ENCODE data around the gene PPP2R2C.

The PPP2R2C gene

DNA sequence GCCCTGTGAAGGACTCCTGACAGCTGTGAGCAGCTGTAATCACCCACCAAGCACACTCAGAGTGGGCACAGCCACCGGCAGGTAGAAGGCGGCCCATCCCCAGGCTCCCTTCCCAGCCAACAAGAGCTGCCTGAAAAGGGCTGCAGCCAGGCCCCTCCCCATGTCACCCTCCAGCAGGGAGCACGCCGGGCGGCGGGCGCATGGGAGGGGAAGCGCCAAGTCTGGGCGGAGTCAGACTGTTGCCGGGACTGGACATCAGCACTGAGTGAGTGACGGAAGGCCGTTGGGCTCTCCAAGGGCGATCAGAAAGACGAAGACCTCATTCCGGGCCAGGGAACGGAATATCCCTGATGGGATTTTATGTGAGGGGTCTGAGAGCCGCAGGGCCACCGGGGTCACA is 82.1 kb downstream of the PPP2R2C start:
- no peak for TF ChIP-seq CTCF (IDR thresholded peaks at IDR 0.05; ENCODE audit: borderline replicate concordance, insufficient read depth, low read depth, low read length)
- no peak overlapping the region for H3K4me3 ChIP-seq (ENCODE audit: low read depth, low read length)

GRCh38 chr4:6389142-6389825 is 83.1 kb downstream of the PPP2R2C start:
- no peak for TF ChIP-seq CTCF (IDR thresholded peaks at IDR 0.05; ENCODE audit: borderline replicate concordance, insufficient read depth, low read depth, low read length)
- H3K4me3 ChIP-seq (ENCODE audit: low read depth, low read length), result no peak overlapping the region

DNA sequence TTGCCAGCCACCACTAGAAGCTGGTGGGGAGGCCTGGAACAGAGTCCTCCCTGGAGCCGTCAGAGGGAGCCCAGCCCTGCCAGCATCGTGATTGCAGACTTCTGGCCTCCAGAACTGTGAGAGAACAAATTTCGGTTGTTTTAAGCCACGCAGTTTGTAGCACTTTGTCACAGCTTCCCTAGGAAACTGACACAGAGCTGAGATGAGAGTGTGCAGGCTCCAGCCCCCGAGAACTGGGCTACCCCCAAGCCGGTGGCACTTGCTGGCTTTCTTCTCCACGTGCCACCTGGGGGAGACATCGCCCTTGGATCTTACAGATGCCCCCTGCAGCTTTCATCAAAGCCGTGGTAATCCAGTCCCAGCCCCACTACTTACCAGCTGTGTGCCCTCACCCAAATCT is 83.7 kb downstream of the PPP2R2C start:
- no peak for TF ChIP-seq CTCF (IDR thresholded peaks at IDR 0.05; ENCODE audit: borderline replicate concordance, insufficient read depth, low read depth, low read length)
- no peak overlapping the region for H3K4me3 ChIP-seq (ENCODE audit: low read depth, low read length)

DNA sequence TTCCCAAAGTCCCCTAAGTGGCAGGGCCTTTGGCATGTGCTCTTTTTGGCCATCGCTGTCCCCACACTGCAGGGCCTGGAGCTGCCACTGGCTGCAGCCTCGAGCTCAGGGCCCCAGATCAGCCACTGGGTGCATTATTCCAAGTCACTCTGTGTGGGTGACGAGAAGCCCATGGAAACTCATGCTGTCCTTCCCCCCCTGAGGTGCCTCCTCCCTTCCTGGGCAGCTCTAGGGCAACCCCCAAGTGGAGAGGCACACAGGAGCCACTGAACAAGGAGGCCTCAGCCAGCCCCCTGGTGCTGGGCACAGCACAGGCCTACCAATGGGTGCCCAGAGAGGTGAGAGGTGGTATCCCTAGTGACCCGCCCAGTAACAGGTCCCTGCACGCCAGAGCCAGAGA is 84.5 kb downstream of the PPP2R2C start:
- no peak for TF ChIP-seq CTCF (IDR thresholded peaks at IDR 0.05; ENCODE audit: borderline replicate concordance, insufficient read depth, low read depth, low read length)
- H3K4me3 ChIP-seq (ENCODE audit: low read depth, low read length), result no peak overlapping the region

- no peak overlapping the region for H3K4me3 ChIP-seq (ENCODE audit: low read depth, low read length)
- TF ChIP-seq CTCF (IDR thresholded peaks at IDR 0.05; ENCODE audit: borderline replicate concordance, insufficient read depth, low read depth, low read length), result no peak
Measured at GRCh38 chr4:6386091-6386490, 86.3 kb downstream of the PPP2R2C start.

GRCh38 chr4:6385288-6385687 is 87.1 kb downstream of the PPP2R2C start:
- TF ChIP-seq CTCF (IDR thresholded peaks at IDR 0.05; ENCODE audit: borderline replicate concordance, insufficient read depth, low read depth, low read length), result no peak
- H3K4me3 ChIP-seq (ENCODE audit: low read depth, low read length), result no peak overlapping the region

GRCh38 chr4:6384541-6384940 is 87.9 kb downstream of the PPP2R2C start:
- TF ChIP-seq CTCF (IDR thresholded peaks at IDR 0.05; ENCODE audit: borderline replicate concordance, insufficient read depth, low read depth, low read length), result no peak

More at GRCh38 chr4:6384541-6384940, 87.9 kb downstream of the PPP2R2C start:
- no peak overlapping the region for H3K4me3 ChIP-seq (ENCODE audit: low read depth, low read length)
